ENCODE measurements around the gene SNX5. TPM values are rescaled to one million over a fixed set of nuclear protein-coding genes. Genes with fewer than 3 reads are reported as not detected.

The SNX5 gene
- total and polyA plus RNA-seq, 2 of the 13 experiments (the other 11 are each of a cell fraction or from before 2014, with no cell fraction given) = 664 to 1,040 TPM

GRCh38 chr20:17971300-17972013, 2.9 kb upstream of the SNX5 start (continued):
- TF ChIP-seq ZNF646 (CRISPR knock-in tag; IDR thresholded peaks at IDR 0.05) (no peak), KLF6 (CRISPR knock-in tag; IDR thresholded peaks at IDR 0.05) (no peak), ESRRA (CRISPR knock-in tag; IDR thresholded peaks at IDR 0.05; ENCODE audit: low read depth) (no peak), DNMT3B (CRISPR knock-in tag; conservative IDR thresholded peaks at IDR 0.05) (0 out of 2 replicates have a peak, but pooled peaks have one; percentile 33), ZGPAT (CRISPR knock-in tag; IDR thresholded peaks at IDR 0.05) (peak; percentile 36; the same call in 1 of the 2 replicates), ZNF180 (CRISPR knock-in tag; IDR thresholded peaks at IDR 0.05; ENCODE audit: borderline replicate concordance, low read depth) (no peak), LCORL (IDR thresholded peaks at IDR 0.05) (no peak), LCORL (CRISPR knock-in tag; IDR thresholded peaks at IDR 0.05) (0 out of 2 replicates have a peak, but pooled peaks have one; percentile 36), ZNF264 (CRISPR knock-in tag; IDR thresholded peaks at IDR 0.05) (no peak), ZNF337 (CRISPR knock-in tag; IDR thresholded peaks at IDR 0.05; ENCODE audit: borderline replicate concordance, low read depth) (no peak), RNF219 (CRISPR knock-in tag; IDR thresholded peaks at IDR 0.05) (no peak), POLR2AphosphoS2 (IDR thresholded peaks at IDR 0.05; ENCODE audit: low read depth, low read length) (no peak), ZNF20 (CRISPR knock-in tag; IDR thresholded peaks at IDR 0.05) (no peak), TOPORS (CRISPR knock-in tag; IDR thresholded peaks at IDR 0.05) (no peak), PHF21A (CRISPR knock-in tag; IDR thresholded peaks at IDR 0.05) (peak; percentile 46; the same call in 1 of the 2 replicates), STAG1 (CRISPR knock-in tag; IDR thresholded peaks at IDR 0.05) (no peak), BRD4 (CRISPR knock-in tag; IDR thresholded peaks at IDR 0.05) (no peak), ZMAT3 (CRISPR knock-in tag; conservative IDR thresholded peaks at IDR 0.05) (no peak), CBX1 (IDR thresholded peaks at IDR 0.05; ENCODE audit: low read depth) (no peak), HNF4G (IDR thresholded peaks at IDR 0.05; ENCODE audit: borderline replicate concordance, low read depth, low read length) (no peak), HNF4G (CRISPR knock-in tag; IDR thresholded peaks at IDR 0.05; ENCODE audit: borderline replicate concordance, low read depth) (no peak)
